NT2/D1 (cell line): ENCODE results near the gene NES.

Experiments used
- DNase-seq: peaks from one replicate; pipeline ENCODE4 v3.0.0-alpha.2; 2011; ENCODE audit warnings: low read depth, low spot score
- H3K27me3 ChIP-seq: 2 replicates; pipeline ENCODE4 v1.6.0; 2011; ENCODE audit warnings: mild to moderate bottlenecking; ENCODE audit not compliant: insufficient read length, insufficient read depth
- H3K36me3 ChIP-seq: 2 replicates; pipeline ENCODE4 v1.6.1; 2011; ENCODE audit warnings: mild to moderate bottlenecking, low read length, mixed read lengths; ENCODE audit not compliant: insufficient read depth, insufficient read length
- H3K4me1 ChIP-seq: 2 replicates; pipeline ENCODE4 v1.5.1; 2011; ENCODE audit not compliant: insufficient read depth, insufficient read length
- H3K4me3 ChIP-seq: 2 replicates; pipeline ENCODE4 v1.5.1; 2011; ENCODE audit warnings: low read depth; ENCODE audit not compliant: insufficient read length
- H3K9ac ChIP-seq: 2 replicates; pipeline ENCODE4 v1.6.0; 2011; ENCODE audit warnings: low read depth; ENCODE audit not compliant: insufficient read length
- H3K9me3 ChIP-seq: 2 replicates; pipeline ENCODE4 v1.5.1; 2011; ENCODE audit warnings: mild to moderate bottlenecking, low read length; ENCODE audit not compliant: insufficient read depth
- SUZ12 ChIP-seq: IDR thresholded peaks from 2 replicates; pipeline ENCODE4 v1.6.1; 2011; ENCODE audit not compliant: insufficient read length, insufficient read depth; ENCODE audit errors: extremely low read depth
- YY1 ChIP-seq: IDR thresholded peaks from 2 replicates; pipeline ENCODE4 v1.6.1; 2011; ENCODE audit not compliant: insufficient read length, insufficient read depth
- ZNF274 ChIP-seq: IDR thresholded peaks from 2 replicates; pipeline ENCODE4 v1.6.1; 2011; ENCODE audit warnings: mild to moderate bottlenecking, low read depth, low read length

The NES gene

DNA sequence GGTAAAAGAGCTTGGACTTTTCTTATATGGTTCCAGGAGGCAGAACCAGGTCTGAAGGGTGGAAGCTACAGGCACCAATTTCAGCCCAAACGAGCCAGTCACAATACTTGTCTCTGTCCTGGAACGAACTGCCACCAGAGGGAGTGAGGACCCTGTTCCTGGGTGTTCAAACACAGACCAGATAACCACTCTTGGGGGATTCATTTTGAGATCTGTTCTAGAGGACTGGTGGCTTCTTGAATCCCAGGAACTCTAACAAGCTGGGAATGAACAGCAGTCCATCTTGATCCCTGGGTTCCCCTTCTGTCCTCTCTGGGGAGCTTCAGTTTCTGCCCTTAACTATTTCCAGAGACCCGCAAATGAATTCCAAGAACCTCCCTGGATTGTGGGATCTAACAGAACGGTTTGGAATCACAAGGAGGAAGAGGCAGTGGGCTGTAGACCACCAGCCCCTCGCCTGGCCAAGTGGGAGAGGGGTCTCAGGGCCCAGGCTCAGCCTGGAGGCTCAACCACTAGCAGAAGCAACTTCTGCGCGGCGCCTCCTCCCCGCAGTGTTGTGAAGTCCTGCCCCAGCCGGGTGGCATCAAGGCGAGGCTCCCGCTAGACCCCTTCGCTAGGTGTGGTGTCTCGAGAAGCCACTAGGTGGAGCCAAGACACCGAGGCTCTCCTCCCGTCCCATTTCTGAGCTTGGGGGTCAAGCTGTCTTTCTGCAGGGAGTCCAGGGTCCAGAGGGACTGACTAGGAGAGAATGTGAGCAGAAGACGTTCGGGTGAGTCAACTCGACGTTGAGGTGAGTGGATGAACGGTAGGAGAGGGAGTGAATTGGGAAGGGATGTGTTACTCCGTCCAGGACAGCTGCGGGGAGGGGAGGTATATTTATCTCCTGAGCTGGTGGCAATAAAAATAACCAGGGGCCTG, 12.1 kb upstream of the NES start:
- peak; percentile 90 for DNase-seq
- no peak for TF ChIP-seq SUZ12
- no peak for TF ChIP-seq ZNF274
- no peak for TF ChIP-seq YY1
- H3K9ac ChIP-seq = peak overlapping the region; percentile 81

DNA sequence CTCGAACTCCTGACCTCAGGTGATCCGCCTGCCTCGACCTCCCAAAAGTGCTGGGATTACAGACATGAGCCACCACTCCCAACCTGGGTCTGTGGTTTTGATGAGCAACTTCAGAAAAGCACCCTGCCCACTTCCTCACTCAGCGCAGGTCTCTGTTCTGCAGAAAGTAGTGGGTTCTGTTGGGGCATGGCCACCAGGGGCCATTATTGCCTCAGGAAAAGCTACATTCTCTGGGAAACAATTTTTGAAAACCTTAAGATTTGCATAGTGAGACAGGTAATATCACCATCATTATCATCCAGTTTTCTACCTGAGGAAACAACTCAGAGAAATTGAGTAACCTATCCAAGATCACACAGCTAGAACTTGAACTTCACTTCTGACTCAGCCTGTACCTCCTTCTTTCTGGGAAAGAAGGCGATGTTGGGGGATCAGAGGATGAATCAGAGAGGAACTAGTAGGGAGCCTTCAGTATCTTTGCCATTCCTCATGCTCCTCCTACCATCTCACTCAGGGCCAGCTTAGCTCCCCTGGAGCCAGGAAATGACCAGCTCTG, 7.1 kb upstream of the NES start:
- Histone ChIP-seq H3K27me3 (no peaks in the 10 kb centered on the region), H3K9ac (no peak overlapping the region), H3K9me3 (no peaks in the 10 kb centered on the region), H3K4me1 (peaks cover 6% of the 10 kb centered on the region), H3K4me3 (no peak overlapping the region), H3K36me3 (no peaks in the 10 kb centered on the region)
- DNase-seq = no peak
- TF ChIP-seq SUZ12 = no peak
- no peak for TF ChIP-seq YY1
- no peak for TF ChIP-seq ZNF274

More for the DNA sequence above, 12.1 kb upstream of the NES start:
- Histone ChIP-seq H3K27me3 (no peaks in the 10 kb centered on the region), H3K36me3 (no peaks in the 10 kb centered on the region), H3K4me3 (peak overlapping the region; percentile 28), H3K9me3 (no peaks in the 10 kb centered on the region), H3K4me1 (peaks cover 34% of the 10 kb centered on the region)

DNA sequence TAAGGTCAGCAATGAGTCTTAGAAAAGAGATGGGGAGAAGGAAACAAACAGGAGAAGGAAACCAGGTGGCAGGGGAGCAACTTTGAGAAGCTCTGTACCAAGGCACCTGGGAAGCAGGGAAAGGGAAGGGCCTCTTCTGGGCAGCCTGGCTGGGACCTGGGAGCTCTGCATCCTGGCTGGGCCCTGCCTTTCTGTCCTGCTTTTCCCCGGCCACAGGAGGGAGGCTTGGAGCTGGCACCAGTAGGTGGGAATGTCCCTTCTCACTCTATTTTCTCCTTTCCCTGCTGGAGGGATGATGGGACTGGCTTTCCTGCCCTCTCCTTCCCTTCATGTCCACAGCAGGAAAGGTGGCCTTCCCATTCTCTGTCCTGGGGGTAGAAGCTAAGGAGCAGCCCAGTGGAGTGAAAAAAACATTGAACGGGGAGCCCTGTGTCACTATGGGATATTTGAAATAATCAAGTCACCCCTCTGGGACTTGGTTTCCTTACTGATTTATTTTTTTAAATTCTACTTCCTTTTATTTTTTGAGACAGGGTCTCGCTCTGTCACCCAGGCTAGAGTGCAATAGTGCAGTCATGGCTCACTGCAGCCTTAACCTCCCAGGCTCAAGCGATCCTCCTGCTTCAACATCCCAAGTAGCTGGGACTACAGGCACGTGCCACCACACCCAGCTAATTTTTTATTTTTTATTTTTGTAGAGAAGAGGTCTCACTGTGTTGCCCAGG, 5.1 kb upstream of the NES start:
- no peaks in the 10 kb centered on the region for H3K9me3 ChIP-seq
- H3K4me3 ChIP-seq = no peak overlapping the region
- TF ChIP-seq YY1 (no peak), SUZ12 (no peak), ZNF274 (no peak)
- H3K4me1 ChIP-seq = peaks cover 6% of the 10 kb centered on the region
- no peak for DNase-seq
- H3K27me3 ChIP-seq = no peaks in the 10 kb centered on the region
- no peaks in the 10 kb centered on the region for H3K36me3 ChIP-seq
- H3K9ac ChIP-seq = no peak overlapping the region

DNA sequence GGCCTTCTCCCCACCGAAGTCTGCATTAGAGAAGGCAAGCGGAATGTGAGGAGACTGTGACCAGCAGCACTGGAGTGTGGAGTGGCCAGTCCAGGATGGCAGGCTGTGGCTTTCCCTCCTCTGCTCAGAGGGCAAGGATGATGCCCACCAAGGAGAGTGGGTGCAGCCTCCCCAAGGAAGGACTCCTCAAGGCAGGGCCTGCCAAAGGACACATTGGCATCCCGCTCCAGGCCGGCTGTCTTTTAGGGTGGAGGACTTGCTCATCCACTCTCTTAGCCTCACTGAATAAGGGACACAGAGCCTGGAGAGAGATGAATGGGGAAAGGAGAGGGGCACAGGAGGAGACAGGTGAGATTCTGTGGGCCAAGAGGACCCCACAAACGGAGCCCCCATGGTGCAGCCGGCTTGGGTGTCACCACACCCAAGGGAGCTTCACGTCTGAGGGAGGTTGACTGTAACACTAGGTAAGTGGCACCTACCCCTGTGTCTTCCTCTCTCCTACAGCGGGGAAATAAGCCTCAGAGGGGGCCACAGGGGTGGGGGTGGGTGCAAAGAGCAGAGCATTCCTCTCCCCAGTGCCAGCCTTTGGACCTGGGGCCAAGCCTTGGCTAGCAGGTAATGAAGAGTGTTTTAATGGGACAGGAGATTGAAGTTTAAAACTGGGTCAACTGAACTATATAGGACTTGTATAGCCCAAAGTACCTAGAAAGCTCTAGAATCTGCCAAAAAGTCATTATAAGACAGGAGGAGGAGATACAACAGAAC, 4.2 kb upstream of the NES start:
- Histone ChIP-seq H3K27me3 (no peaks in the 10 kb centered on the region), H3K36me3 (peaks cover 1% of the 10 kb centered on the region), H3K4me1 (peaks cover 6% of the 10 kb centered on the region), H3K9ac (no peak overlapping the region), H3K4me3 (no peak overlapping the region), H3K9me3 (no peaks in the 10 kb centered on the region)
- no peak for DNase-seq
- TF ChIP-seq SUZ12 = no peak
- TF ChIP-seq ZNF274 = no peak
- no peak for TF ChIP-seq YY1

DNA sequence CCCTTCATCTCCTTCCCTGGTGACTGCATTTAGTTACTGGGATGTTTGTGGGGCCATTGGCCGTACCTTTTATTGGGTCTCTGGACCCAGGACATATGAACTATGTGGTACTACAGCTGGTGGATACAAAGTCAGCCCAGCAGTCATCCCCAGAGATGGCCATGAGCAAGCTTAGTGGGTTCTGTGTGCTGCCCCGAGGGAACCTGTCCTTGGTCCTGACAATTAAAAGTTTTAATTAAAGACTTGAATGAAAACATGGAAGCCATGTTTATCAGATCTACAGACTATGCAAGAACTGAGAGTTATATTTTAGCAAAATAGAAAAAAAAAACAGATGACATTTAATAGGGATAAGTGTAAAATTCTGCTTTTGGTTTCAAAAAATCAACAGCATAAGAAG, 2.8 kb upstream of the NES start:
- Histone ChIP-seq H3K36me3 (peaks cover 14% of the 10 kb centered on the region), H3K4me3 (no peak overlapping the region), H3K9ac (no peak overlapping the region), H3K4me1 (peaks cover 7% of the 10 kb centered on the region), H3K9me3 (no peaks in the 10 kb centered on the region), H3K27me3 (no peaks in the 10 kb centered on the region)
- no peak for TF ChIP-seq YY1
- TF ChIP-seq SUZ12 = no peak
- no peak for TF ChIP-seq ZNF274
- DNase-seq = no peak

DNA sequence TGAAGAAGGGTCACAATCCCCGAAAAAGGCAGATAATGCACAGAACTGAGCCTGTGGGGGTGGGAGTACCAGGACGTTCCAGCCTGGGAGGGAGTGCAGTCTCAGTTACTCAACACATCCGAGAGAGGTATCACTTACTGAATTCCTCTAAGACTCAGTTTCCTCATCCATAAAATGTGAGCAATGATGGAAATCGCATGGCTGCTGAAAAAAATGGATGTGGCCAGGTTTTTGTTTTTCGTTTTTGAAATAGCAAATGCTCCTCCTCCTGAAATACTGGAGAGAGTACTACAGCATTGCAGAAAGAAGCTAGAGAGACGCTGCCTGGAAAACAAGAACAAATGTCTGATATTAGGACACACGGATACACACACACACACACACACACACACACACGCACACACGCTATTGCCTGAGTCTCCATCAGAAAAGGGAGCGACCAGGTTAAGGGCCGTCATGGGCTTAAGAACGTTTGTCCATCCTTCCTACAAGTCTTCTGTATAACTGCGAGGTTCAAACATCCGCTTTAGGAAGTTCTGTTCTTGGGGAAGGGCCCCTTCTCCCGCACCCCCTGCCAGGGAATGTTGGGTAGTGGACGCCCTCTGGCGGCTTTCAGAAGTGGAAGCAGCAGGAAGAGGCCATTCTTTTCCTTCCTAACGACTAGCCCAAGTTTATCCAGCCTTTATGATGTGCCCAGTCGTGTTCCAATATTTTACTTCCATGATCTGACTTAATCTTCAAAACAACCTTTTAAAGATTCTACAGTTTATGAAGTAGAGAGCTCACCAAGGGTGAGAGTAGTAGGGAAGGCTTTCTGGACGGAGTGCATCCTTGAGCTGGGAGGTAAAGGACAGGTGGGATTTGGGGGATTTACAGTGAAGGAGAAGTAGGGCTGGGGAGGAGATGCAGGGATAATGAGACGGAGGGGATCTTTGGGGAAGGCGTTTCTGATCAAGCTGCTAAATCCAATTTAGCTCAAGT, 699 bp upstream of the NES start:
- Histone ChIP-seq H3K9ac (peak overlapping the region; percentile 14), H3K4me1 (peaks cover 24% of the 10 kb centered on the region), H3K36me3 (peaks cover 34% of the 10 kb centered on the region), H3K27me3 (no peaks in the 10 kb centered on the region), H3K9me3 (0 out of 2 replicates have a peak, but pooled peaks cover under 1% of the 10 kb centered on the region), H3K4me3 (peak overlapping the region; percentile 94)
- no peak for DNase-seq
- TF ChIP-seq ZNF274 = no peak
- TF ChIP-seq SUZ12 = no peak
- TF ChIP-seq YY1 = no peak
